Measurements from ENCODE around the gene KATNBL1. TPM values are rescaled to one million over a fixed set of nuclear protein-coding genes. Genes with fewer than 3 reads are reported as not detected.
"Not testable (repeated sequence)": the region's sequence is repeated elsewhere in the genome, so short reads cannot be mapped to it uniquely, and the experiment has no call there.

Gene KATNBL1
- total RNA-seq, 3 donors from 2014 or later: 43.7 to 67.6 (median 61.0) TPM

GRCh38 chr15:34122771-34123183, 87.1 kb downstream of the KATNBL1 start:
- no peak for TF ChIP-seq POLR2AphosphoS5 (IDR thresholded peaks at IDR 0.05)
- Histone ChIP-seq H3K27ac (no peak overlapping the region), H3K27me3 (no peaks in the 10 kb centered on the region), H3K4me1 (no peaks in the 10 kb centered on the region), H3K9me3 (no peaks in the 10 kb centered on the region), H3K36me3 (no peaks in the 10 kb centered on the region), H3K4me3 (no peak overlapping the region)
- intact Hi-C loops (cut with DNase I; ENCODE audit: low total_unique reads): no loop called here
- DNase-seq (ENCODE audit: low spot score in 2 of 2): no peak

- H3K4me1 ChIP-seq; H3K36me3 ChIP-seq; H3K9me3 ChIP-seq; H3K27me3 ChIP-seq; H3K4me3 ChIP-seq; H3K27ac ChIP-seq; DNase-seq (ENCODE audit: low spot score in 2 of 2); intact Hi-C loops (cut with DNase I; ENCODE audit: low total_unique reads): not testable (repeated sequence)
Measured at GRCh38 chr15:34121786-34122185, 88.1 kb downstream of the KATNBL1 start.

- H3K4me1 ChIP-seq; H3K27me3 ChIP-seq; intact Hi-C loops (cut with DNase I; ENCODE audit: low total_unique reads); H3K36me3 ChIP-seq; H3K9me3 ChIP-seq; H3K4me3 ChIP-seq; H3K27ac ChIP-seq; DNase-seq (ENCODE audit: low spot score in 2 of 2): not testable (repeated sequence)
Measured at GRCh38 chr15:34120420-34120819, 89.5 kb downstream of the KATNBL1 start.

- no peak for DNase-seq (ENCODE audit: low spot score in 2 of 2)
- intact Hi-C loops (cut with DNase I; ENCODE audit: low total_unique reads): no loop called here
- H3K4me1 ChIP-seq: no peaks in the 10 kb centered on the region
- H3K9me3 ChIP-seq: no peaks in the 10 kb centered on the region
- H3K36me3 ChIP-seq: no peaks in the 10 kb centered on the region
- H3K27ac ChIP-seq: no peak overlapping the region
- H3K4me3 ChIP-seq: no peak overlapping the region
- H3K27me3 ChIP-seq: no peaks in the 10 kb centered on the region
- TF ChIP-seq POLR2AphosphoS5 (IDR thresholded peaks at IDR 0.05) (no peak), POLR2A (IDR thresholded peaks at IDR 0.05) (no peak), CTCF (IDR thresholded peaks at IDR 0.05) (no peak)
Measured at GRCh38 chr15:34119291-34119690, 90.6 kb downstream of the KATNBL1 start.

GRCh38 chr15:34116620-34117019, 93.3 kb downstream of the KATNBL1 start:
- TF ChIP-seq POLR2AphosphoS5 (IDR thresholded peaks at IDR 0.05) (no peak), CTCF (IDR thresholded peaks at IDR 0.05) (no peak), POLR2A (IDR thresholded peaks at IDR 0.05) (no peak)
- H3K4me3 ChIP-seq: no peak overlapping the region
- H3K27me3 ChIP-seq: no peaks in the 10 kb centered on the region
- no peak for DNase-seq (ENCODE audit: low spot score in 2 of 2)
- no peak overlapping the region for H3K27ac ChIP-seq
- no peaks in the 10 kb centered on the region for H3K4me1 ChIP-seq
- no peaks in the 10 kb centered on the region for H3K9me3 ChIP-seq
- H3K36me3 ChIP-seq: no peaks in the 10 kb centered on the region
- intact Hi-C loops (cut with DNase I; ENCODE audit: low total_unique reads): no loop called here

GRCh38 chr15:34114739-34115138, 95.2 kb downstream of the KATNBL1 start:
- no peak for DNase-seq (ENCODE audit: low spot score in 2 of 2)
- Histone ChIP-seq H3K36me3 (no peaks in the 10 kb centered on the region), H3K4me1 (no peaks in the 10 kb centered on the region), H3K9me3 (no peaks in the 10 kb centered on the region), H3K27ac (no peak overlapping the region), H3K4me3 (no peak overlapping the region), H3K27me3 (no peaks in the 10 kb centered on the region)
- no peak for TF ChIP-seq POLR2A (IDR thresholded peaks at IDR 0.05)
- TF ChIP-seq POLR2AphosphoS5 (IDR thresholded peaks at IDR 0.05): no peak
- no peak for TF ChIP-seq CTCF (IDR thresholded peaks at IDR 0.05)
- intact Hi-C loops (cut with DNase I; ENCODE audit: low total_unique reads): no loop called here

- no peaks in the 10 kb centered on the region for H3K9me3 ChIP-seq
- H3K27me3 ChIP-seq: no peaks in the 10 kb centered on the region
- TF ChIP-seq POLR2A (IDR thresholded peaks at IDR 0.05) (no peak), CTCF (IDR thresholded peaks at IDR 0.05) (no peak), POLR2AphosphoS5 (IDR thresholded peaks at IDR 0.05) (no peak)
- intact Hi-C loops (cut with DNase I; ENCODE audit: low total_unique reads): no loop called here
- DNase-seq (ENCODE audit: low spot score in 2 of 2): no peak
- H3K4me1 ChIP-seq: no peaks in the 10 kb centered on the region
- no peak overlapping the region for H3K27ac ChIP-seq
- H3K4me3 ChIP-seq: no peak overlapping the region
- no peaks in the 10 kb centered on the region for H3K36me3 ChIP-seq
Measured at GRCh38 chr15:34114215-34114614, 95.7 kb downstream of the KATNBL1 start.
